Measurements from ENCODE around the gene DUS4L.

The DUS4L gene

GRCh38 chr7:107580716-107581383 is 17.1 kb downstream of the DUS4L start:
- DNase-seq, result no peak

GRCh38 chr7:107581387-107582013 is 17.7 kb downstream of the DUS4L start:
- DNase-seq, result no peak

GRCh38 chr7:107582875-107583274 is 19.1 kb downstream of the DUS4L start:
- peak; percentile 28 for DNase-seq

- DNase-seq, result no peak
These were observed 20.9 kb downstream of the DUS4L start for GRCh38 chr7:107584716-107585115.

- DNase-seq, result no peak
These were observed 24.9 kb downstream of the DUS4L start for GRCh38 chr7:107588529-107589130.

- no peak for DNase-seq
These were observed 27.6 kb downstream of the DUS4L start for GRCh38 chr7:107591421-107591820.

GRCh38 chr7:107592361-107593024 is 28.7 kb downstream of the DUS4L start:
- DNase-seq, result no peak

GRCh38 chr7:107593025-107593410 is 29.2 kb downstream of the DUS4L start:
- no peak for DNase-seq

GRCh38 chr7:107594961-107595737 is 31.4 kb downstream of the DUS4L start:
- no peak for DNase-seq

- DNase-seq, result no peak
These were observed 33.3 kb downstream of the DUS4L start for GRCh38 chr7:107596881-107597581.

GRCh38 chr7:107597582-107597916 is 33.8 kb downstream of the DUS4L start:
- DNase-seq, result no peak

GRCh38 chr7:107597953-107598352 is 34.2 kb downstream of the DUS4L start:
- DNase-seq, result no peak

- DNase-seq, result no peak
These were observed 35.5 kb downstream of the DUS4L start for GRCh38 chr7:107599262-107599661.

- DNase-seq, result no peak
These were observed 37.0 kb downstream of the DUS4L start for GRCh38 chr7:107600816-107601215.

- DNase-seq, result no peak
These were observed 41.5 kb downstream of the DUS4L start for GRCh38 chr7:107605218-107605815.

- no peak for DNase-seq
These were observed 42.5 kb downstream of the DUS4L start for GRCh38 chr7:107606303-107606702.

- DNase-seq, result no peak
These were observed 46.1 kb downstream of the DUS4L start for GRCh38 chr7:107609811-107610261.

- peak; percentile 20 for DNase-seq
These were observed 46.6 kb downstream of the DUS4L start for GRCh38 chr7:107610323-107610722.

- no peak for DNase-seq
These were observed 49.7 kb downstream of the DUS4L start for GRCh38 chr7:107613439-107613838.

- DNase-seq, result no peak
These were observed 50.2 kb downstream of the DUS4L start for GRCh38 chr7:107613948-107614347.

- DNase-seq, result no peak
These were observed 50.7 kb downstream of the DUS4L start for GRCh38 chr7:107614425-107614824.
